ENCODE measurements around the gene RHBDF1.

The RHBDF1 gene

DNA sequence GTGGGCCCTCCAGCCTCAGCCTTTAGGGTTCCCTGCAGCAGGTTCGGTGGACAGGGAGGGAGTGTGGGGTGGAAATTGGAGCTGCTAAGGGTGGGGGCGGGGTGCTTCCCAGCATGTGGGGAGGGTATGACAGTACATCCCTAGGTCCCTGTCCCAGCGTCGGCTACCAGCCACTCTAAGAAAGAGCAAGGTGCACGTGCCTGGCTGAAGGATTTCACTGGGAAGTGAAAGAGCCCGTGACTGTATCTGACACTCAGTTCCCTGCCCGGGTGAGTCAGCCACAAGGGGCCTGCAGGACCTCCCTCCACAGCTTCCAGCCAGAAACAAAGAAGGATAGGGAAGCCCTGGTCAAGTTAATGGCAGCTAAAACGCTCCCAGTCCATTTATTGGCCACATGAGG is 14.7 kb downstream of the RHBDF1 start:
- TF ChIP-seq, protein P1, sequence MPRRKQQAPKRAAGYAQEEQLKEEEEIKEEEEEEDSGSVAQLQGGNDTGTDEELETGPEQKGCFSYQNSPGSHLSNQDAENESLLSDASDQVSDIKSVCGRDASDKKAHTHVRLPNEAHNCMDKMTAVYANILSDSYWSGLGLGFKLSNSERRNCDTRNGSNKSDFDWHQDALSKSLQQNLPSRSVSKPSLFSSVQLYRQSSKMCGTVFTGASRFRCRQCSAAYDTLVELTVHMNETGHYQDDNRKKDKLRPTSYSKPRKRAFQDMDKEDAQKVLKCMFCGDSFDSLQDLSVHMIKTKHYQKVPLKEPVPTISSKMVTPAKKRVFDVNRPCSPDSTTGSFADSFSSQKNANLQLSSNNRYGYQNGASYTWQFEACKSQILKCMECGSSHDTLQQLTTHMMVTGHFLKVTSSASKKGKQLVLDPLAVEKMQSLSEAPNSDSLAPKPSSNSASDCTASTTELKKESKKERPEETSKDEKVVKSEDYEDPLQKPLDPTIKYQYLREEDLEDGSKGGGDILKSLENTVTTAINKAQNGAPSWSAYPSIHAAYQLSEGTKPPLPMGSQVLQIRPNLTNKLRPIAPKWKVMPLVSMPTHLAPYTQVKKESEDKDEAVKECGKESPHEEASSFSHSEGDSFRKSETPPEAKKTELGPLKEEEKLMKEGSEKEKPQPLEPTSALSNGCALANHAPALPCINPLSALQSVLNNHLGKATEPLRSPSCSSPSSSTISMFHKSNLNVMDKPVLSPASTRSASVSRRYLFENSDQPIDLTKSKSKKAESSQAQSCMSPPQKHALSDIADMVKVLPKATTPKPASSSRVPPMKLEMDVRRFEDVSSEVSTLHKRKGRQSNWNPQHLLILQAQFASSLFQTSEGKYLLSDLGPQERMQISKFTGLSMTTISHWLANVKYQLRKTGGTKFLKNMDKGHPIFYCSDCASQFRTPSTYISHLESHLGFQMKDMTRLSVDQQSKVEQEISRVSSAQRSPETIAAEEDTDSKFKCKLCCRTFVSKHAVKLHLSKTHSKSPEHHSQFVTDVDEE (CRISPR knock-in tag; IDR thresholded peaks at IDR 0.05) = no peak
- TF ChIP-seq RARB (CRISPR knock-in tag; IDR thresholded peaks at IDR 0.05) (no peak), SNAI2 (CRISPR knock-in tag; IDR thresholded peaks at IDR 0.05) (no peak), TCF4 (CRISPR knock-in tag; IDR thresholded peaks at IDR 0.05; ENCODE audit: borderline replicate concordance) (no peak)
- no peak for ATAC-seq

DNA sequence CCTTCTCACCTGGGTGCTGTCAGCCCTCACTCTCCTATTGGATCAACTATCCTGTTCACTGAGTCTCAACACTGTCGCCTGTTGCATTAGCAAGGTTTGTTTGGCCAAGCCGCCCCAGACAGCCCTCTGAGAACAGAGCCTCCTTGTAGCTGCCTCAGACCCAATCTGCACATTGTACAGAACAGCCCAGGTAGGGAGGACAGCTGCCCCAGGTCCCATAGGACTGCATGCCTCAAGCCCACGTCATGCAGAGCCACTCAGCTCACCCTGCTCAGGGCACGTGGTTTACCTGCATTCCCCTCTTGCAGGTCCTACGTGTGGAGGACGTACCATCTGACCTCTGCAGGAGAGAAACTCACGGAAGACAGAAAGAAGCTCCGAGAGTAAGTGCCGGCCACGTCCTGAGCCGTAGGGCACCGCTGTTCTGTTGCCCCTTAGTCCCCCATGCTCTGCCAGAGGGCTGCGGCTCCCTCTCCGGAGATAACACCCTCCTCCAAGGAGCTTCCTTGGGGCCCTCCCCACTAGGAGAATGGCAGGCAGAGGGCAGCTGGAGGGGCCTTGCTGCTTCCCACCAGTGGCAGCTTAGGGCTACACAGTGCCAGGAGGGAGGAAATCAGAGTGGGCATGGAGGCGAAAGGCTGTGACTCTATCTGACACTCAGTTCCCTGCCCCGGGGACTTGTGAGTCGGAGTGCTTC is 16.1 kb downstream of the RHBDF1 start:
- ATAC-seq = no peak

DNA sequence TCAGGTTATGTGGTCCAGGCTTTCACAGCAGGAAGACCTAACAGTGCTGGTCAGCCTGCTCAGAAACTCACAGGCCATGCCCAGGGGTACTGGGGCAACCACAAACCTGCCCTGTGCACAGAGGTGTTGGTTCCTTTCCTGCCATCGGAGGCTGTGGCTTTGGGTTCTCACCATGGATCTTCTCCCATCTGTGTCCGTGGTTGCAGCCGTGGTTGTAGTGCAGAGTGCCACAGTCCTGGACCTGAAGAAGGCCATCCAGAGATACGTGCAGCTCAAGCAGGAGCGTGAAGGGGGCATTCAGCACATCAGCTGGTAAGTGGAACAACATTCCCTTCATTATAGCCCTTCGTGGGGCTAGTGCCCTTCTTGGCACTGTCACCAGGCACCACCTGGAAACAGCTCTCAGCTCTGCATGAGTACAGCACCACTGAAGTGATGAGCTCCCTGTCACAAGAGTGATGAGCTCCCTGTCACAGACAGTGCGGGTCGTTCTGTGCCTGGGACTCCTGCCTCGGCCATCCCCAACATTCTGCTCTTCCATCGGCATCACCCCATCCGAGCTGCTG is 16.8 kb downstream of the RHBDF1 start:
- no peak for ATAC-seq
- TF ChIP-seq BACH2 (CRISPR knock-in tag; IDR thresholded peaks at IDR 0.05; ENCODE audit: borderline replicate concordance) (no peak), ARNTL (CRISPR knock-in tag; IDR thresholded peaks at IDR 0.05; ENCODE audit: borderline replicate concordance, low read depth) (no peak), ESRRG (CRISPR knock-in tag; IDR thresholded peaks at IDR 0.05) (no peak), ZC3H10 (CRISPR knock-in tag; IDR thresholded peaks at IDR 0.05) (no peak)
- TF ChIP-seq, protein P2, sequence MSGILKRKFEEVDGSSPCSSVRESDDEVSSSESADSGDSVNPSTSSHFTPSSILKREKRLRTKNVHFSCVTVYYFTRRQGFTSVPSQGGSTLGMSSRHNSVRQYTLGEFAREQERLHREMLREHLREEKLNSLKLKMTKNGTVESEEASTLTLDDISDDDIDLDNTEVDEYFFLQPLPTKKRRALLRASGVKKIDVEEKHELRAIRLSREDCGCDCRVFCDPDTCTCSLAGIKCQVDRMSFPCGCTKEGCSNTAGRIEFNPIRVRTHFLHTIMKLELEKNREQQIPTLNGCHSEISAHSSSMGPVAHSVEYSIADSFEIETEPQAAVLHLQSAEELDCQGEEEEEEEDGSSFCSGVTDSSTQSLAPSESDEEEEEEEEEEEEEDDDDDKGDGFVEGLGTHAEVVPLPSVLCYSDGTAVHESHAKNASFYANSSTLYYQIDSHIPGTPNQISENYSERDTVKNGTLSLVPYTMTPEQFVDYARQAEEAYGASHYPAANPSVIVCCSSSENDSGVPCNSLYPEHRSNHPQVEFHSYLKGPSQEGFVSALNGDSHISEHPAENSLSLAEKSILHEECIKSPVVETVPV (CRISPR knock-in tag; IDR thresholded peaks at IDR 0.05) = no peak
- TF ChIP-seq, protein P3, sequence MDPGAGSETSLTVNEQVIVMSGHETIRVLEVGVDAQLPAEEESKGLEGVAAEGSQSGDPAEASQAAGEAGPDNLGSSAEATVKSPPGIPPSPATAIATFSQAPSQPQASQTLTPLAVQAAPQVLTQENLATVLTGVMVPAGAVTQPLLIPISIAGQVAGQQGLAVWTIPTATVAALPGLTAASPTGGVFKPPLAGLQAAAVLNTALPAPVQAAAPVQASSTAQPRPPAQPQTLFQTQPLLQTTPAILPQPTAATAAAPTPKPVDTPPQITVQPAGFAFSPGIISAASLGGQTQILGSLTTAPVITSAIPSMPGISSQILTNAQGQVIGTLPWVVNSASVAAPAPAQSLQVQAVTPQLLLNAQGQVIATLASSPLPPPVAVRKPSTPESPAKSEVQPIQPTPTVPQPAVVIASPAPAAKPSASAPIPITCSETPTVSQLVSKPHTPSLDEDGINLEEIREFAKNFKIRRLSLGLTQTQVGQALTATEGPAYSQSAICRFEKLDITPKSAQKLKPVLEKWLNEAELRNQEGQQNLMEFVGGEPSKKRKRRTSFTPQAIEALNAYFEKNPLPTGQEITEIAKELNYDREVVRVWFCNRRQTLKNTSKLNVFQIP (CRISPR knock-in tag; IDR thresholded peaks at IDR 0.05; ENCODE audit: borderline replicate concordance, low read depth) = no peak

More for the DNA sequence above, 16.1 kb downstream of the RHBDF1 start:
- TF ChIP-seq ZFP30 (CRISPR knock-in tag; IDR thresholded peaks at IDR 0.05) (no peak), BACH2 (CRISPR knock-in tag; IDR thresholded peaks at IDR 0.05; ENCODE audit: borderline replicate concordance) (no peak), GLIS3 (CRISPR knock-in tag; IDR thresholded peaks at IDR 0.05) (no peak), ZFP3 (CRISPR knock-in tag; IDR thresholded peaks at IDR 0.05) (no peak), ZNF8 (CRISPR knock-in tag; IDR thresholded peaks at IDR 0.05) (no peak), ZNF565 (CRISPR knock-in tag; conservative IDR thresholded peaks at IDR 0.05; ENCODE audit: low read depth) (no peak), ESRRG (CRISPR knock-in tag; IDR thresholded peaks at IDR 0.05) (no peak), ARNTL (CRISPR knock-in tag; IDR thresholded peaks at IDR 0.05; ENCODE audit: borderline replicate concordance, low read depth) (no peak), ZNF70 (CRISPR knock-in tag; IDR thresholded peaks at IDR 0.05) (no peak), ZC3H10 (CRISPR knock-in tag; IDR thresholded peaks at IDR 0.05) (no peak), ISL1 (CRISPR knock-in tag; IDR thresholded peaks at IDR 0.05) (no peak), SNAI2 (CRISPR knock-in tag; IDR thresholded peaks at IDR 0.05) (no peak), TCF4 (CRISPR knock-in tag; IDR thresholded peaks at IDR 0.05; ENCODE audit: borderline replicate concordance) (no peak), PPARA (CRISPR knock-in tag; IDR thresholded peaks at IDR 0.05; ENCODE audit: borderline replicate concordance) (no peak)
- TF ChIP-seq, protein P4, sequence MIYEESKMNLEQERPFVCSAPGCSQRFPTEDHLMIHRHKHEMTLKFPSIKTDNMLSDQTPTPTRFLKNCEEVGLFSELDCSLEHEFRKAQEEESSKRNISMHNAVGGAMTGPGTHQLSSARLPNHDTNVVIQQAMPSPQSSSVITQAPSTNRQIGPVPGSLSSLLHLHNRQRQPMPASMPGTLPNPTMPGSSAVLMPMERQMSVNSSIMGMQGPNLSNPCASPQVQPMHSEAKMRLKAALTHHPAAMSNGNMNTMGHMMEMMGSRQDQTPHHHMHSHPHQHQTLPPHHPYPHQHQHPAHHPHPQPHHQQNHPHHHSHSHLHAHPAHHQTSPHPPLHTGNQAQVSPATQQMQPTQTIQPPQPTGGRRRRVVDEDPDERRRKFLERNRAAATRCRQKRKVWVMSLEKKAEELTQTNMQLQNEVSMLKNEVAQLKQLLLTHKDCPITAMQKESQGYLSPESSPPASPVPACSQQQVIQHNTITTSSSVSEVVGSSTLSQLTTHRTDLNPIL (CRISPR knock-in tag; IDR thresholded peaks at IDR 0.05; ENCODE audit: low read depth) = no peak
- TF ChIP-seq, protein P1 (CRISPR knock-in tag; IDR thresholded peaks at IDR 0.05) = no peak
- TF ChIP-seq, protein P3 (CRISPR knock-in tag; IDR thresholded peaks at IDR 0.05; ENCODE audit: borderline replicate concordance, low read depth) = no peak
